SU-DHL-6 (cell line): ENCODE measurements around the gene C2CD4C.
"Not testable (repeated sequence)": the region's sequence is repeated elsewhere in the genome, so short reads cannot be mapped to it uniquely, and the experiment has no call there.

ENCODE experiments used
- H2AFZ ChIP-seq: fragments of 200-600 bp; sonication (generic); 2 replicates; pipeline ENCODE4 v1.6.1; 2014; ENCODE audit warnings: low read depth, mild to moderate bottlenecking, moderate library complexity, mixed read lengths, antibody characterized with exemption, low read length; ENCODE audit not compliant: severe bottlenecking
- H3F3A ChIP-seq: fragments of 200-600 bp; shearing (Covaris generic); 2 replicates; pipeline ENCODE4 v1.6.0; 2016; ENCODE audit warnings: antibody characterized with exemption, mild to moderate bottlenecking; ENCODE audit not compliant: insufficient read depth
- H3K27ac ChIP-seq: fragments of 200-600 bp; sonication (generic); 2 replicates; pipeline ENCODE4 v1.5.1; 2016; ENCODE audit warnings: low read depth, mild to moderate bottlenecking, low read length, moderate library complexity, mixed read lengths
- H3K27me3 ChIP-seq: fragments of 200-600 bp; sonication (generic), shearing (Covaris generic); 2 replicates; pipeline ENCODE4 v1.6.0; 2014; ENCODE audit warnings: mild to moderate bottlenecking, low read length
- H3K36me3 ChIP-seq: fragments of 200-600 bp; sonication (generic); 2 replicates; pipeline ENCODE4 v1.6.1; 2014; ENCODE audit warnings: mild to moderate bottlenecking, low read length, mixed read lengths
- H3K4me2 ChIP-seq: fragments of 300-600, 200-600 bp; shearing (Covaris generic), sonication (generic); 2 replicates; pipeline ENCODE4 v1.6.0; 2014; ENCODE audit warnings: low read length, low read depth, mild to moderate bottlenecking; ENCODE audit not compliant: poor library complexity, severe bottlenecking
- H3K4me3 ChIP-seq: fragments of 200-600 bp; sonication (generic); 2 replicates; pipeline ENCODE4 v1.5.1; 2014; ENCODE audit warnings: antibody characterized with exemption, low read length, mild to moderate bottlenecking, mixed read lengths; ENCODE audit not compliant: insufficient read depth, poor library complexity, severe bottlenecking
- H3K79me2 ChIP-seq: fragments of 200-600 bp; sonication (generic); 2 replicates; pipeline ENCODE4 v1.6.1; 2014; ENCODE audit warnings: mild to moderate bottlenecking, low read length, moderate library complexity; ENCODE audit not compliant: insufficient read depth
- H3K9ac ChIP-seq: fragments of 200-600 bp; sonication (generic); 2 replicates; pipeline ENCODE4 v1.7.0; 2014; ENCODE audit warnings: mild to moderate bottlenecking, low read length
- H3K9me2 ChIP-seq: fragments of 200-600 bp; sonication (generic); replicated peaks from 2 replicates; pipeline ENCODE4 v1.6.1; 2014; ENCODE audit warnings: low read length; ENCODE audit not compliant: insufficient read depth
- H3K9me3 ChIP-seq: fragments of 200-600 bp; sonication (generic); 2 replicates; pipeline ENCODE4 v1.6.1; 2014; ENCODE audit warnings: low read length, mixed read lengths; ENCODE audit not compliant: insufficient read depth
- H4K20me1 ChIP-seq: fragments of 200-600 bp; sonication (generic); 2 replicates; pipeline ENCODE4 v1.6.1; 2014; ENCODE audit warnings: low read depth, mild to moderate bottlenecking, antibody characterized with exemption, low read length, moderate library complexity, mixed read lengths
- EZH2phosphoT487 ChIP-seq: fragments of 200-600 bp; sonication (generic), shearing (Covaris generic); conservative IDR thresholded peaks from 2 replicates; pipeline ENCODE4 v1.6.1; 2018; ENCODE audit warnings: mild to moderate bottlenecking, antibody characterized with exemption, low read length, moderate library complexity, mixed read lengths
- TF ChIP-seq, protein P1 (sequence below): fragments of 200-600 bp; sonication (generic); IDR thresholded peaks from one replicate; pipeline ENCODE4 v1.5.1; 2017; ENCODE audit warnings: antibody characterized with exemption, mild to moderate bottlenecking, low read length, moderate library complexity; ENCODE audit not compliant: insufficient read depth, poor library complexity, severe bottlenecking

Gene C2CD4C

GRCh38 chr19:362683-363082 is 46.3 kb downstream of the C2CD4C start:
- no peak overlapping the region for H3K9ac ChIP-seq
- H3K4me2 ChIP-seq: no peak overlapping the region
- H3K9me2 ChIP-seq: no peaks in the 10 kb centered on the region
- TF ChIP-seq EZH2phosphoT487: no peak
- TF ChIP-seq, protein P1, sequence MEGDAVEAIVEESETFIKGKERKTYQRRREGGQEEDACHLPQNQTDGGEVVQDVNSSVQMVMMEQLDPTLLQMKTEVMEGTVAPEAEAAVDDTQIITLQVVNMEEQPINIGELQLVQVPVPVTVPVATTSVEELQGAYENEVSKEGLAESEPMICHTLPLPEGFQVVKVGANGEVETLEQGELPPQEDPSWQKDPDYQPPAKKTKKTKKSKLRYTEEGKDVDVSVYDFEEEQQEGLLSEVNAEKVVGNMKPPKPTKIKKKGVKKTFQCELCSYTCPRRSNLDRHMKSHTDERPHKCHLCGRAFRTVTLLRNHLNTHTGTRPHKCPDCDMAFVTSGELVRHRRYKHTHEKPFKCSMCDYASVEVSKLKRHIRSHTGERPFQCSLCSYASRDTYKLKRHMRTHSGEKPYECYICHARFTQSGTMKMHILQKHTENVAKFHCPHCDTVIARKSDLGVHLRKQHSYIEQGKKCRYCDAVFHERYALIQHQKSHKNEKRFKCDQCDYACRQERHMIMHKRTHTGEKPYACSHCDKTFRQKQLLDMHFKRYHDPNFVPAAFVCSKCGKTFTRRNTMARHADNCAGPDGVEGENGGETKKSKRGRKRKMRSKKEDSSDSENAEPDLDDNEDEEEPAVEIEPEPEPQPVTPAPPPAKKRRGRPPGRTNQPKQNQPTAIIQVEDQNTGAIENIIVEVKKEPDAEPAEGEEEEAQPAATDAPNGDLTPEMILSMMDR: no peak
- no peaks in the 10 kb centered on the region for H3K36me3 ChIP-seq
- H3K4me3 ChIP-seq: no peak overlapping the region
- no peaks in the 10 kb centered on the region for H4K20me1 ChIP-seq
- no peaks in the 10 kb centered on the region for H3K27me3 ChIP-seq
- H3F3A ChIP-seq: no peaks in the 10 kb centered on the region
- no peaks in the 10 kb centered on the region for H3K9me3 ChIP-seq
- H3K79me2 ChIP-seq: no peaks in the 10 kb centered on the region
- no peak overlapping the region for H2AFZ ChIP-seq
- no peak overlapping the region for H3K27ac ChIP-seq

DNA sequence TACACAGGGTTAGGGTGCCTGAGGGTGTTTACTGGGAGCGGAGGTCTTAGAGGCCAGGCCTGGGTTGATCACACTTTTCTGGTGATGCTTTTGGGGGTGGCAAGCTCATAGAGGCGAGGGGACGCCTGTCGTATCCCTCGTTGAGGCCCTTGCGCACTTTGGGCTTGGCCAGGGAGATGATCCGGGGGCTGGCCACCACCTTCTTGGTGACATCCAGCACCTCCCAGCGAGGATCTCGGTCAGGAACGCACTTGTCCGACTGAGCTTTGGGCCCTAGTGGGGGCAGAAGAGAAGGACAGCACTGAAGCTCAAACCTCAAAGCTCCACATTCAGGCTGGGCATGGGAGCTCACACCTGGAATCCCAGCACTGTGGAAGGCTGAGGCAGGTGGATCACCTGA is 46.8 kb downstream of the C2CD4C start:
- Histone ChIP-seq H3K27ac (no peak overlapping the region), H2AFZ (no peak overlapping the region), H3K9me3 (no peaks in the 10 kb centered on the region), H3K9ac (no peak overlapping the region), H3K9me2 (no peaks in the 10 kb centered on the region), H3K79me2 (no peaks in the 10 kb centered on the region), H3F3A (no peaks in the 10 kb centered on the region), H3K4me2 (no peak overlapping the region), H3K4me3 (no peak overlapping the region), H3K27me3 (no peaks in the 10 kb centered on the region), H4K20me1 (no peaks in the 10 kb centered on the region), H3K36me3 (no peaks in the 10 kb centered on the region)
- TF ChIP-seq, protein P1: no peak
- no peak for TF ChIP-seq EZH2phosphoT487

DNA sequence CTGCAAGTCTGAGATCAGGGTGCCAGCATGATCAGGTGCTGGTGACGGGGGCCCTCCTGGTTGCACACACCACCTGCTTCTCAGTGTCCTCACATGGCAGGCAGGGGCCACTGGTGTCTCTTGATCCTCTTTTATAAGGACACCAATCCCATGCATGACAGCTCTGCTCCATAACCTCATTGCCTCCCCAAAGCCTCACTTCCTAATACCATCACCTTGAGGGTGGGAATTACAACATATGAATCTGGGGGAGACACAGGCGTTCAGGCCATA is 49.4 kb downstream of the C2CD4C start:
- H3K27ac ChIP-seq: no peak overlapping the region
- no peaks in the 10 kb centered on the region for H3K79me2 ChIP-seq
- no peaks in the 10 kb centered on the region for H3F3A ChIP-seq
- H3K36me3 ChIP-seq: no peaks in the 10 kb centered on the region
- H4K20me1 ChIP-seq: no peaks in the 10 kb centered on the region
- no peaks in the 10 kb centered on the region for H3K27me3 ChIP-seq
- no peak overlapping the region for H2AFZ ChIP-seq
- H3K9ac ChIP-seq: no peak overlapping the region
- TF ChIP-seq EZH2phosphoT487: no peak
- TF ChIP-seq, protein P1: no peak
- no peaks in the 10 kb centered on the region for H3K9me3 ChIP-seq
- H3K9me2 ChIP-seq: no peaks in the 10 kb centered on the region
- no peak overlapping the region for H3K4me2 ChIP-seq
- no peak overlapping the region for H3K4me3 ChIP-seq

- not testable (repeated sequence) for H3K4me3 ChIP-seq, H3K36me3 ChIP-seq, H4K20me1 ChIP-seq
These were observed 53.4 kb downstream of the C2CD4C start for GRCh38 chr19:355536-355935.

More at GRCh38 chr19:355536-355935, 53.4 kb downstream of the C2CD4C start:
- H3K9me2 ChIP-seq, H3K27me3 ChIP-seq, H3K4me2 ChIP-seq, H3K79me2 ChIP-seq, H3K27ac ChIP-seq, H3K9me3 ChIP-seq, H2AFZ ChIP-seq, H3F3A ChIP-seq, H3K9ac ChIP-seq: not testable (repeated sequence)
